Keratinocyte (primary cell): Measurements from ENCODE around the gene RASSF7.

Source experiments
- CTCF ChIP-seq, 3 experiments: IDR thresholded peaks in 1 of 3; conservative IDR thresholded peaks in 1 of 3; optimal IDR thresholded peaks in 1 of 3; 2 replicates in 2 of 3; 3 replicates in 1 of 3; pipeline versions ENCODE3 to v1.5.1; 2011; ENCODE audit warnings: low read length in 3 of 3, mild to moderate bottlenecking in 3 of 3, moderate library complexity in 2 of 3, control low read depth in 1 of 3, inconsistent platforms in 1 of 3; ENCODE audit not compliant: insufficient read depth in 2 of 3; ENCODE audit errors: extremely low read depth in 1 of 3
- EZH2 ChIP-seq: IDR thresholded peaks from one replicate; pipeline ENCODE4 v1.6.1; 2012; ENCODE audit warnings: inconsistent platforms, mild to moderate bottlenecking, low read length, moderate library complexity

- TF ChIP-seq EZH2: peak; percentile 21
- TF ChIP-seq CTCF (optimal IDR thresholded peaks at IDR 0.05 in 1 of 3, IDR thresholded peaks at IDR 0.05 in 1 of 3, conservative IDR thresholded peaks at IDR 0.05 in 1 of 3; ENCODE audit: extremely low read depth in 1 of 3, insufficient read depth in 2 of 3, low read length in 3 of 3): no peak
Observed at GRCh38 chr11:536841-537621, 23.7 kb upstream of the RASSF7 start, which contains the start of gene LRRC56.
